GM12878 (cell line): ENCODE data around the gene EAF2. TPM values are rescaled to one million over a fixed set of nuclear protein-coding genes. Genes with fewer than 3 reads are reported as not detected.

Experiments used
- ATAC-seq: fragments of 200-7000 bp; cut with Tn5 transposase; 3 replicates; pipeline ENCODE4 v1.9.1; 2020; ENCODE audit warnings: mild to moderate bottlenecking, moderate library complexity
- BruUV-seq: library from RNA; stranded (reverse); fragments of 400-500 nt; replicated peaks from 2 replicates; lab custom pipeline; 2021; lab: Mats Ljungman, UMichigan
- CTCF ChIA-PET: fragments of 300-600 bp; sonication (Branson Sonifier 250); formaldehyde crosslinking; extraction: SDS; loops from one replicate; lab custom pipeline; 2021; ENCODE audit warnings: inconsistent platforms; lab: Yijun Ruan, JAX
- POLR2A ChIA-PET: fragments of 350-600 bp; formaldehyde crosslinking; extraction: SDS; loops from one replicate; lab custom pipeline; 2021; ENCODE audit warnings: inconsistent platforms; lab: Charles Lee
- RAD21 ChIA-PET: fragments of 300-600 bp; sonication (Branson Sonifier 250); formaldehyde crosslinking; loops from one replicate; lab custom pipeline; 2023; ENCODE audit warnings: antibody characterized with exemption; ENCODE audit not compliant: unreplicated experiment; lab: Charles Lee
- SMC1A ChIA-PET: fragments of 300-600 bp; sonication (Branson Sonifier 250); formaldehyde crosslinking; loops from one replicate; lab custom pipeline; 2023; ENCODE audit not compliant: unreplicated experiment, uncharacterized antibody; lab: Charles Lee
- DNase-seq: peaks from one replicate; pipeline ENCODE4 v3.0.0-alpha.2; 2011; ENCODE audit warnings: low read depth, low spot score
- FAIRE-seq: peaks from 3 replicates; lab custom pipeline; 2011; peaks lifted over from hg19 to GRCh38; lab: Jason Lieb, UNC
- H2AFZ ChIP-seq: 2 replicates; pipeline ENCODE4 v1.6.0; 2011; ENCODE audit warnings: low read depth, low read length, control low read depth; ENCODE audit not compliant: control insufficient read depth
- H3K27ac ChIP-seq: 2 replicates; pipeline ENCODE4 v1.5.1; 2011; ENCODE audit warnings: control low read depth; ENCODE audit not compliant: control insufficient read depth, insufficient read depth
- H3K27me3 ChIP-seq, 2 experiments: replicated peaks in 1 of 2; 2 replicates each; pipeline versions ENCODE4 v1.6.0 to v1.6.1; 2011; ENCODE audit warnings: low read length in 1 of 2; ENCODE audit not compliant: control insufficient read depth in 2 of 2, insufficient read depth in 2 of 2
- H3K36me3 ChIP-seq, 2 experiments: 2 replicates each; pipeline ENCODE4 v1.5.1; 2011; ENCODE audit warnings: low read length in 1 of 2; ENCODE audit not compliant: control insufficient read depth in 2 of 2, insufficient read depth in 2 of 2
- H3K4me1 ChIP-seq: 2 replicates; pipeline ENCODE4 v1.6.1; 2011; ENCODE audit warnings: mild to moderate bottlenecking, low read length, moderate library complexity, mixed read lengths; ENCODE audit not compliant: control insufficient read depth, insufficient read depth
- H3K4me2 ChIP-seq: 2 replicates; pipeline ENCODE4 v1.6.0; 2011; ENCODE audit warnings: control low read depth; ENCODE audit not compliant: control insufficient read depth, insufficient read depth
- H3K4me3 ChIP-seq: fragments of 200-600 bp; sonication (generic); 2 replicates; pipeline ENCODE4 v1.5.1; 2016
- H3K79me2 ChIP-seq: 2 replicates; pipeline ENCODE4 v1.6.0; 2011; ENCODE audit warnings: low read length; ENCODE audit not compliant: control insufficient read depth, insufficient read depth
- H3K9ac ChIP-seq: 2 replicates; pipeline ENCODE4 v1.8.0; 2011; ENCODE audit warnings: low read length, control low read depth, mixed read lengths; ENCODE audit not compliant: control insufficient read depth, insufficient read depth
- H3K9me3 ChIP-seq: replicated peaks from 3 replicates; pipeline ENCODE4 v1.5.1; 2011; ENCODE audit warnings: mild to moderate bottlenecking, low read length; ENCODE audit not compliant: control insufficient read depth, insufficient read depth
- H4K20me1 ChIP-seq: 2 replicates; pipeline ENCODE4 v1.6.0; 2011; ENCODE audit not compliant: control insufficient read depth, insufficient read depth
- BMI1 ChIP-seq: fragments of 450-650 bp; IDR thresholded peaks from 2 replicates; pipeline ENCODE4 v1.6.1; 2016; ENCODE audit warnings: mild to moderate bottlenecking, moderate library complexity, borderline replicate concordance
- CREB1 ChIP-seq: IDR thresholded peaks from 2 replicates; pipeline ENCODE4 v1.6.1; 2012; ENCODE audit warnings: low read depth, mild to moderate bottlenecking, inconsistent platforms
- DPF2 ChIP-seq: fragments of 450-650 bp; IDR thresholded peaks from 2 replicates; pipeline ENCODE4 v1.6.1; 2017; ENCODE audit warnings: mild to moderate bottlenecking
- EP300 ChIP-seq, 2 experiments: fragments of 150-350 bp in 1 of 2; IDR thresholded peaks; 2 replicates each; pipeline ENCODE4 v1.6.1; 2011 to 2012; ENCODE audit warnings: low read depth in 2 of 2, low read length in 2 of 2, borderline replicate concordance in 1 of 2, improper control_type of control experiment in 1 of 2, inconsistent platforms in 1 of 2; ENCODE audit not compliant: control insufficient read depth in 1 of 2
- JUNB ChIP-seq: IDR thresholded peaks from 2 replicates; pipeline ENCODE4 v1.6.1; 2016; ENCODE audit warnings: antibody characterized with exemption, mild to moderate bottlenecking
- KLF5 ChIP-seq: fragments of 450-650 bp; IDR thresholded peaks from 2 replicates; pipeline ENCODE4 v1.6.1; 2014; ENCODE audit warnings: mild to moderate bottlenecking; ENCODE audit not compliant: partially characterized antibody
- MTA3 ChIP-seq: IDR thresholded peaks from 2 replicates; pipeline ENCODE4 v1.6.1; 2012; ENCODE audit warnings: low read length, inconsistent platforms, borderline replicate concordance
- NFIC ChIP-seq: IDR thresholded peaks from 2 replicates; pipeline ENCODE4 v1.6.1; 2012; ENCODE audit warnings: low read depth, mild to moderate bottlenecking, inconsistent platforms, low read length, moderate library complexity
- POLR2AphosphoS2 ChIP-seq: IDR thresholded peaks from 2 replicates; pipeline ENCODE4 v1.6.1; 2011; ENCODE audit warnings: low read depth, mild to moderate bottlenecking, low read length, improper control_type of control experiment, moderate library complexity
- POU2F2 ChIP-seq: IDR thresholded peaks from 3 replicates; pipeline ENCODE4 v1.6.1; 2011; ENCODE audit warnings: low read depth, mild to moderate bottlenecking, low read length, borderline replicate concordance
- RBBP5 ChIP-seq: fragments of 200-600 bp; sonication (generic); conservative IDR thresholded peaks from 2 replicates; pipeline ENCODE4 v1.6.1; 2016
- SIX5 ChIP-seq: IDR thresholded peaks from 2 replicates; pipeline ENCODE4 v1.6.1; 2011; ENCODE audit warnings: mild to moderate bottlenecking, low read depth, low read length, moderate library complexity; ENCODE audit not compliant: severe bottlenecking
- SMAD1 ChIP-seq: fragments of 450-650 bp; IDR thresholded peaks from 2 replicates; pipeline ENCODE4 v1.6.1; 2018; ENCODE audit warnings: mild to moderate bottlenecking, low read depth; ENCODE audit not compliant: partially characterized antibody
- SMAD5 ChIP-seq: IDR thresholded peaks from 2 replicates; pipeline ENCODE4 v1.6.1; 2016; ENCODE audit warnings: antibody characterized with exemption, low read depth
- SREBF1 ChIP-seq: IDR thresholded peaks from 2 replicates; pipeline ENCODE4 v1.6.1; 2012; ENCODE audit warnings: mild to moderate bottlenecking, low read length
- SUZ12 ChIP-seq: fragments of 200-600 bp; sonication (generic); IDR thresholded peaks from one replicate; pipeline ENCODE4 v1.6.1; 2018; ENCODE audit warnings: antibody characterized with exemption, mild to moderate bottlenecking; ENCODE audit not compliant: unreplicated experiment
- TCF12 ChIP-seq: IDR thresholded peaks from 2 replicates; pipeline ENCODE4 v1.6.1; 2011; ENCODE audit warnings: low read depth, mild to moderate bottlenecking, low read length
- WGBS: methylation state at CpG from one replicate; pipeline ENCODE4 v1.1.6; 2016; ENCODE audit warnings: low lambda C conversion rate; ENCODE audit not compliant: insufficient replicate concordance, insufficient coverage; ENCODE audit errors: missing lambda C conversion rate; 5-methylcytosine and 5-hydroxymethylcytosine counted together
- in situ Hi-C: fragments of 300-500 bp; cut with MboI; formaldehyde crosslinking; loops from 9 replicates; pipeline ENCODE4 v1.14.3; 2018; ENCODE audit warnings: mixed read lengths
- intact Hi-C: fragments of 100-400 bp; cut with micrococcal nuclease; formaldehyde crosslinking; loops from one replicate; pipeline ENCODE4 v1.14.2; 2022; ENCODE audit not compliant: unreplicated experiment
- polyA plus RNA-seq, 11 experiments: library from polyadenylated mRNA; depleted of rRNA in 4 of 11; unstranded in 6 of 11; stranded (reverse) in 5 of 11; fragments of >200 nt; fragmentation: Nextera tagmentation in 4 of 11; fragmentation: Illumina TruSeq in 1 of 11; extraction: Ambion mirVana in 4 of 11; extraction: Trizol in 1 of 11; gene quantifications; 1 replicate in 1 of 11; 2 replicates in 10 of 11; pipeline versions ENCODE4 v1.2.1 to v1.2.3, GENCODE V29; 2011 to 2016; ENCODE audit warnings: inconsistent platforms in 2 of 11, missing spikeins in 2 of 11, low read depth in 1 of 11
- total RNA-seq, 4 experiments: library from RNA; depleted of rRNA in 3 of 4; stranded (reverse); fragments of >200 nt in 3 of 4; fragmentation: Illumina TruSeq in 1 of 4; extraction: Trizol in 1 of 4; gene quantifications; 2 replicates each; pipeline versions ENCODE4 v1.2.1 to v1.2.3, GENCODE V29; 2013 to 2021
- TF ChIP-seq, protein P1 (sequence below): IDR thresholded peaks from 2 replicates; pipeline ENCODE4 v1.6.1; 2012; ENCODE audit warnings: low read depth, low read length, improper control_type of control experiment
- TF ChIP-seq, protein P2 (sequence below): fragments of 450-650 bp; IDR thresholded peaks from 2 replicates; pipeline ENCODE4 v1.6.1; 2017; ENCODE audit warnings: borderline replicate concordance

EAF2 gene
- total and polyA plus RNA-seq, 10 of the 15 experiments (the other 5 are each of a cell fraction or from before 2014, with no cell fraction given) = 47.3 to 193 (median 72.2) TPM

GRCh38 chr3:121895121-121895520 is 60.1 kb downstream of the EAF2 start:
- ChIA-PET POLR2A (no interaction called here), RAD21 (interaction anchor here (1.1 to 1.6 kb wide), 2 partner anchors 85 to 100 kb away, joined by 3 read pairs; no protein-coding TSS in a partner anchor), CTCF (interaction anchor here (1.9 to 2.0 kb wide), 2 partner anchors 11 to 101 kb away, joined by 5 to 10 read pairs; no protein-coding TSS in a partner anchor), SMC1A (interaction anchor here (1.3 to 2.3 kb wide), 2 partner anchors 12 to 200 kb away, joined by 3 to 8 read pairs; no protein-coding TSS in a partner anchor)
- no peak for DNase-seq
- ATAC-seq = no peak
- BruUV-seq = no TSS peak
- in situ Hi-C loops (no loop called here), intact Hi-C loops (no loop called here)
- Histone ChIP-seq H3K9ac (no peak overlapping the region), H3K36me3 (peaks cover 4 to 12% of the 10 kb centered on the region in 2 experiments), H3K79me2 (no peaks in the 10 kb centered on the region), H2AFZ (no peak overlapping the region), H3K4me2 (no peak overlapping the region), H4K20me1 (no peaks in the 10 kb centered on the region), H3K9me3 (no peaks in the 10 kb centered on the region), H3K4me1 (no peaks in the 10 kb centered on the region), H3K27ac (no peak overlapping the region), H3K4me3 (no peak overlapping the region), H3K27me3 (no peaks in the 10 kb centered on the region)
- FAIRE-seq = no peak
- 59% methylated on average over 1 of the region's 1 CpG for WGBS
- TF ChIP-seq, protein P1, sequence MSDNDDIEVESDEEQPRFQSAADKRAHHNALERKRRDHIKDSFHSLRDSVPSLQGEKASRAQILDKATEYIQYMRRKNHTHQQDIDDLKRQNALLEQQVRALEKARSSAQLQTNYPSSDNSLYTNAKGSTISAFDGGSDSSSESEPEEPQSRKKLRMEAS = no peak
- no peak for TF ChIP-seq POU2F2
- no peak for TF ChIP-seq MTA3
- TF ChIP-seq, protein P2, sequence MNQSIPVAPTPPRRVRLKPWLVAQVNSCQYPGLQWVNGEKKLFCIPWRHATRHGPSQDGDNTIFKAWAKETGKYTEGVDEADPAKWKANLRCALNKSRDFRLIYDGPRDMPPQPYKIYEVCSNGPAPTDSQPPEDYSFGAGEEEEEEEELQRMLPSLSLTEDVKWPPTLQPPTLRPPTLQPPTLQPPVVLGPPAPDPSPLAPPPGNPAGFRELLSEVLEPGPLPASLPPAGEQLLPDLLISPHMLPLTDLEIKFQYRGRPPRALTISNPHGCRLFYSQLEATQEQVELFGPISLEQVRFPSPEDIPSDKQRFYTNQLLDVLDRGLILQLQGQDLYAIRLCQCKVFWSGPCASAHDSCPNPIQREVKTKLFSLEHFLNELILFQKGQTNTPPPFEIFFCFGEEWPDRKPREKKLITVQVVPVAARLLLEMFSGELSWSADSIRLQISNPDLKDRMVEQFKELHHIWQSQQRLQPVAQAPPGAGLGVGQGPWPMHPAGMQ = no peak
- no peak for TF ChIP-seq SMAD5

GRCh38 chr3:121895736-121896135 is 60.7 kb downstream of the EAF2 start:
- intact Hi-C loops = no loop called here
- TF ChIP-seq SUZ12 = no peak
- TF ChIP-seq EP300 (IDR thresholded peaks at IDR 0.05; ENCODE audit: borderline replicate concordance in 1 of 2, control insufficient read depth in 1 of 2, low read depth in 2 of 2, low read length in 2 of 2) = no peak
- no peak for TF ChIP-seq NFIC
- no peak for TF ChIP-seq DPF2
- no peak for TF ChIP-seq SMAD1
- no peak for TF ChIP-seq SREBF1
- TF ChIP-seq POLR2AphosphoS2 = no peak
- TF ChIP-seq BMI1 = no peak
- TF ChIP-seq CREB1 = no peak
- no peak for TF ChIP-seq TCF12
- TF ChIP-seq SIX5 = no peak
- no peak for TF ChIP-seq JUNB
- TF ChIP-seq KLF5 = no peak
- no peak for TF ChIP-seq RBBP5
- Histone ChIP-seq H3K9ac (no peak overlapping the region), H2AFZ (no peak overlapping the region), H3K9me3 (no peaks in the 10 kb centered on the region), H3K36me3 (peaks cover 4 to 12% of the 10 kb centered on the region in 2 experiments), H3K4me2 (no peak overlapping the region), H3K27me3 (no peaks in the 10 kb centered on the region), H3K4me1 (no peaks in the 10 kb centered on the region), H3K79me2 (no peaks in the 10 kb centered on the region), H3K4me3 (no peak overlapping the region), H4K20me1 (no peaks in the 10 kb centered on the region), H3K27ac (no peak overlapping the region)
- ChIA-PET POLR2A (interaction anchor here (0.5 kb wide), 1 partner anchor 38 kb away, joined by 4 read pairs; no protein-coding TSS in a partner anchor), CTCF (interaction anchor here (1.9 to 2.0 kb wide), 2 partner anchors 12 to 100 kb away, joined by 5 to 10 read pairs; no protein-coding TSS in a partner anchor), SMC1A (interaction anchor here (1.6 kb wide), 1 partner anchor 106 kb away, joined by 5 read pairs; no protein-coding TSS in a partner anchor), RAD21 (interaction anchor here (1.1 kb wide), 1 partner anchor 84 kb away, joined by 3 read pairs; no protein-coding TSS in a partner anchor)
- DNase-seq = no peak
- in situ Hi-C loops = no loop called here
- BruUV-seq = no TSS peak
- ATAC-seq = no peak
- FAIRE-seq = no peak
